SK-N-SH (cell line): Measurements from ENCODE around the gene PAX2.

Source experiments
- CTCF ChIP-seq: fragments of 200-600 bp; sonication (generic); IDR thresholded peaks from 2 replicates; pipeline ENCODE4 v1.6.1; 2017; ENCODE audit warnings: antibody characterized with exemption, mild to moderate bottlenecking, moderate library complexity
- EP300 ChIP-seq, 2 experiments: IDR thresholded peaks; 2 replicates each; pipeline versions ENCODE4 v1.4.0 to v1.6.1; 2012; ENCODE audit warnings: borderline replicate concordance in 1 of 2, low read depth in 1 of 2, low read length in 1 of 2
- EZH2phosphoT487 ChIP-seq: fragments of 200-600 bp; sonication (generic); IDR thresholded peaks from 2 replicates; pipeline ENCODE4 v1.6.1; 2017; ENCODE audit warnings: low read depth, mixed run types, mild to moderate bottlenecking, antibody characterized with exemption, moderate library complexity, borderline replicate concordance
- GABPA ChIP-seq: IDR thresholded peaks from 2 replicates; pipeline ENCODE4 v1.4.0; 2012; ENCODE audit warnings: low read depth, mild to moderate bottlenecking
- MXI1 ChIP-seq: IDR thresholded peaks from 2 replicates; pipeline ENCODE4 v1.6.1; 2012; ENCODE audit warnings: mild to moderate bottlenecking, low read depth, low read length, improper control_type of control experiment
- POLR2AphosphoS5 ChIP-seq: IDR thresholded peaks from 2 replicates; pipeline ENCODE4 v1.6.1; 2012; ENCODE audit warnings: low read depth, low read length
- REST ChIP-seq: IDR thresholded peaks from 2 replicates; pipeline ENCODE4 v1.6.1; 2012; ENCODE audit warnings: mild to moderate bottlenecking, low read depth, low read length, moderate library complexity
- SIN3A ChIP-seq: IDR thresholded peaks from 2 replicates; pipeline ENCODE4 v1.6.1; 2012; ENCODE audit warnings: low read depth, mild to moderate bottlenecking, low read length, moderate library complexity, borderline replicate concordance
- YY1 ChIP-seq: IDR thresholded peaks from 2 replicates; pipeline ENCODE4 v1.4.0; 2012; ENCODE audit warnings: low read depth, mild to moderate bottlenecking
- ZBTB33 ChIP-seq: IDR thresholded peaks from 2 replicates; pipeline ENCODE4 v1.4.0; 2012; ENCODE audit warnings: low read depth, borderline replicate concordance

GRCh38 chr10:100874702-100875483 is 129.5 kb downstream of the PAX2 start:
- no peak for TF ChIP-seq GABPA
- TF ChIP-seq CTCF = no peak
- TF ChIP-seq REST = no peak
- TF ChIP-seq POLR2AphosphoS5 = no peak
- TF ChIP-seq ZBTB33 = no peak
- TF ChIP-seq SIN3A = no peak
- no peak for TF ChIP-seq MXI1
- no peak for TF ChIP-seq YY1
- no peak for TF ChIP-seq EP300 (IDR thresholded peaks at IDR 0.05; ENCODE audit: borderline replicate concordance in 1 of 2, low read depth in 1 of 2, low read length in 1 of 2)
- no peak for TF ChIP-seq EZH2phosphoT487
